GM23338 (cell line): Measurements from ENCODE around the gene STAT4. TPM values are rescaled to one million over a fixed set of nuclear protein-coding genes. Genes with fewer than 3 reads are reported as not detected.

ENCODE experiments used
- ATAC-seq: fragments of 200-7000 bp; cut with Tn5 transposase; 3 replicates; pipeline ENCODE4 v1.9.1; 2020
- DNase-seq: peaks from one replicate; pipeline ENCODE4 v3.0.0-alpha.2; 2015; ENCODE audit warnings: low spot score
- H2AFZ ChIP-seq: fragments of 200-600 bp; sonication (generic); 2 replicates; pipeline ENCODE4 v1.8.0; 2016; ENCODE audit warnings: antibody characterized with exemption, mild to moderate bottlenecking, moderate library complexity
- H3F3A ChIP-seq: fragments of 200-600 bp; sonication (generic); replicated peaks from 2 replicates; pipeline ENCODE4 v1.8.0; 2017; ENCODE audit warnings: antibody characterized with exemption, mixed run types, low read depth
- H3K27ac ChIP-seq: fragments of 200-600 bp; sonication (generic); 2 replicates; pipeline ENCODE4 v1.6.1; 2016; ENCODE audit warnings: low read depth
- H3K27me3 ChIP-seq: fragments of 200-600 bp; sonication (generic); 2 replicates; pipeline ENCODE4 v1.8.0; 2016; ENCODE audit warnings: mild to moderate bottlenecking, mixed run types, moderate library complexity; ENCODE audit not compliant: insufficient read depth
- H3K36me3 ChIP-seq: fragments of 200-600 bp; sonication (generic); 2 replicates; pipeline ENCODE4 v1.8.0; 2016; ENCODE audit warnings: mild to moderate bottlenecking; ENCODE audit not compliant: insufficient read depth
- H3K4me1 ChIP-seq: fragments of 200-600 bp; sonication (generic); 2 replicates; pipeline ENCODE4 v1.8.0; 2016; ENCODE audit warnings: mild to moderate bottlenecking, moderate library complexity; ENCODE audit not compliant: insufficient read depth
- H3K4me2 ChIP-seq: fragments of 200-600 bp; sonication (generic); 2 replicates; pipeline ENCODE4 v1.7.1; 2017; ENCODE audit warnings: mixed run types
- H3K4me3 ChIP-seq: fragments of 200-600 bp; sonication (generic); 2 replicates; pipeline ENCODE4 v1.6.1; 2016; ENCODE audit warnings: mixed run types
- H3K79me2 ChIP-seq: fragments of 200-600 bp; sonication (generic); replicated peaks from 2 replicates; pipeline ENCODE4 v1.8.0; 2017; ENCODE audit warnings: mild to moderate bottlenecking; ENCODE audit not compliant: insufficient read depth
- H3K9me2 ChIP-seq: fragments of 200-600 bp; sonication (generic); 2 replicates; pipeline ENCODE4 v1.8.0; 2017; ENCODE audit not compliant: insufficient read depth
- H4K20me1 ChIP-seq: fragments of 200-600 bp; sonication (generic); replicated peaks from 2 replicates; pipeline ENCODE4 v1.8.0; 2017; ENCODE audit warnings: mild to moderate bottlenecking; ENCODE audit not compliant: insufficient read depth
- H3K27ac Mint-ChIP-seq: 2 replicates; pipeline ENCODE4 v1.8.0; 2020; ENCODE audit warnings: inconsistent platforms, mild to moderate bottlenecking, moderate library complexity, mixed read lengths
- H3K27me3 Mint-ChIP-seq: 3 replicates; pipeline ENCODE4 v1.8.0; 2022; ENCODE audit warnings: low read depth, mild to moderate bottlenecking, moderate library complexity, mixed read lengths, inconsistent platforms; ENCODE audit not compliant: insufficient read depth, poor library complexity
- H3K36me3 Mint-ChIP-seq: 3 replicates; pipeline ENCODE4 v1.8.0; 2021; ENCODE audit warnings: low read depth, mild to moderate bottlenecking, inconsistent platforms, moderate library complexity, mixed read lengths
- H3K4me1 Mint-ChIP-seq: 3 replicates; pipeline ENCODE4 v1.8.0; 2020; ENCODE audit warnings: mild to moderate bottlenecking, inconsistent platforms, mixed read lengths
- H3K4me3 Mint-ChIP-seq: 3 replicates; pipeline ENCODE4 v1.8.0; 2021; ENCODE audit warnings: moderate library complexity, mild to moderate bottlenecking, inconsistent platforms, mixed read lengths
- H3K9me3 Mint-ChIP-seq: 3 replicates; pipeline ENCODE4 v1.8.0; 2020; ENCODE audit warnings: moderate library complexity, mild to moderate bottlenecking, inconsistent platforms, mixed read lengths
- CREB1 ChIP-seq: fragments of 250-450 bp; sonication (Bioruptor Pico); IDR thresholded peaks from 2 replicates; pipeline ENCODE4 v1.5.0; 2020; ENCODE audit warnings: low read depth, mild to moderate bottlenecking, moderate library complexity
- CTCF ChIP-seq, 2 experiments: fragments of 200-600 bp in 1 of 2; sonication (generic) in 1 of 2; conservative IDR thresholded peaks; 2 replicates each; pipeline versions ENCODE4 v1.5.1 to v1.6.1; 2016 to 2017; ENCODE audit warnings: antibody characterized with exemption in 2 of 2, low read depth in 2 of 2, mild to moderate bottlenecking in 2 of 2, moderate library complexity in 1 of 2
- ETS1 ChIP-seq: IDR thresholded peaks from 2 replicates; pipeline ENCODE4 v1.6.1; 2016; ENCODE audit warnings: antibody characterized with exemption
- EZH2 ChIP-seq: fragments of 200-600 bp; sonication (generic); IDR thresholded peaks from one replicate; pipeline ENCODE4 v1.8.0; 2017; ENCODE audit warnings: antibody characterized with exemption, mild to moderate bottlenecking, low read depth; ENCODE audit not compliant: unreplicated experiment
- EZH2phosphoT487 ChIP-seq: fragments of 200-600 bp; sonication (generic); IDR thresholded peaks from one replicate; pipeline ENCODE4 v1.8.1; 2018; ENCODE audit warnings: antibody characterized with exemption; ENCODE audit not compliant: unreplicated experiment
- JUNB ChIP-seq: IDR thresholded peaks from one replicate; pipeline ENCODE4 v1.6.1; 2016; ENCODE audit warnings: antibody characterized with exemption; ENCODE audit not compliant: unreplicated experiment
- NANOG ChIP-seq: IDR thresholded peaks from 2 replicates; pipeline ENCODE4 v1.6.1; 2016; ENCODE audit warnings: antibody characterized with exemption, borderline replicate concordance
- POLR2AphosphoS5 ChIP-seq: IDR thresholded peaks from 2 replicates; pipeline ENCODE4 v1.6.1; 2016; ENCODE audit warnings: antibody characterized with exemption, low read depth
- REST ChIP-seq: IDR thresholded peaks from one replicate; pipeline ENCODE4 v1.6.1; 2018; ENCODE audit warnings: antibody characterized with exemption; ENCODE audit not compliant: unreplicated experiment
- STAT1 ChIP-seq: IDR thresholded peaks from one replicate; pipeline ENCODE4 v1.6.1; 2016; ENCODE audit warnings: antibody characterized with exemption; ENCODE audit not compliant: unreplicated experiment
- ZNF114 ChIP-seq: fragments of 250-450 bp; sonication (Bioruptor Pico); IDR thresholded peaks from 2 replicates; pipeline ENCODE4 v1.5.0; 2020; ENCODE audit warnings: mild to moderate bottlenecking, moderate library complexity
- ZNF331 ChIP-seq: fragments of 250-450 bp; sonication (Bioruptor Pico); IDR thresholded peaks from 2 replicates; pipeline ENCODE4 v1.5.0; 2020; ENCODE audit warnings: low read depth, mild to moderate bottlenecking, moderate library complexity
- ZNF462 ChIP-seq: fragments of 250-450 bp; sonication (Bioruptor Pico); IDR thresholded peaks from 2 replicates; pipeline ENCODE4 v1.5.0; 2020; ENCODE audit warnings: mild to moderate bottlenecking, moderate library complexity
- polyA plus RNA-seq: library from polyadenylated mRNA; unstranded; fragments of >200 nt; fragmentation: Nextera tagmentation; extraction: Ambion mirVana; gene quantifications from 2 replicates; pipeline ENCODE4 v1.2.1, GENCODE V29; 2016
- total RNA-seq: library from RNA; depleted of rRNA; stranded (reverse); fragments of >200 nt; shearing (Covaris generic); gene quantifications from 2 replicates; pipeline ENCODE4 v1.2.3, GENCODE V29; 2014

STAT4 gene
- total and polyA plus RNA-seq, 2 experiments from 2014 or later: 0.52 to 0.86 TPM

- H3K36me3 Mint-ChIP-seq: no peaks in the 10 kb centered on the region
- H3K27ac Mint-ChIP-seq: no peak overlapping the region
- ATAC-seq (no peak), DNase-seq (no peak)
- no peak overlapping the region for H3K4me2 ChIP-seq
- TF ChIP-seq POLR2AphosphoS5 (no peak), NANOG (no peak), ZNF462 (CRISPR knock-in tag) (no peak), ZNF114 (no peak), REST (no peak), JUNB (no peak), EZH2 (no peak), ETS1 (no peak), STAT1 (no peak), CTCF (conservative IDR thresholded peaks at IDR 0.05; ENCODE audit: low read depth in 2 of 2) (no peak), CREB1 (CRISPR knock-in tag) (no peak), EZH2phosphoT487 (no peak), ZNF331 (CRISPR knock-in tag) (no peak)
- H4K20me1 ChIP-seq: no peaks in the 10 kb centered on the region
- H3K4me3 ChIP-seq: no peak overlapping the region
- no peak overlapping the region for H3K27ac ChIP-seq
- H3K27me3 ChIP-seq: no peaks in the 10 kb centered on the region
- no peak overlapping the region for H2AFZ ChIP-seq
- no peaks in the 10 kb centered on the region for H3K4me1 ChIP-seq
- H3F3A ChIP-seq: no peaks in the 10 kb centered on the region
- H3K4me1 Mint-ChIP-seq: no peaks in the 10 kb centered on the region
- no peaks in the 10 kb centered on the region for H3K9me2 ChIP-seq
- H3K36me3 ChIP-seq: no peaks in the 10 kb centered on the region
- no peaks in the 10 kb centered on the region for H3K9me3 Mint-ChIP-seq
- no peak overlapping the region for H3K4me3 Mint-ChIP-seq
- H3K27me3 Mint-ChIP-seq: no peaks in the 10 kb centered on the region
- H3K79me2 ChIP-seq: no peaks in the 10 kb centered on the region
These were observed 33.5 kb downstream of the STAT4 start for GRCh38 chr2:191117341-191117740.
